Fibroblast of gingiva (primary cell): ENCODE results near the gene SMIM17.
A peak's percentile ranks its signal among the peaks of the same experiment; 100 is the strongest.

Experiments used
- DNase-seq: peaks from one replicate; pipeline ENCODE4 v3.0.0-alpha.2; 2011; ENCODE audit warnings: low read depth

SMIM17 gene

DNA sequence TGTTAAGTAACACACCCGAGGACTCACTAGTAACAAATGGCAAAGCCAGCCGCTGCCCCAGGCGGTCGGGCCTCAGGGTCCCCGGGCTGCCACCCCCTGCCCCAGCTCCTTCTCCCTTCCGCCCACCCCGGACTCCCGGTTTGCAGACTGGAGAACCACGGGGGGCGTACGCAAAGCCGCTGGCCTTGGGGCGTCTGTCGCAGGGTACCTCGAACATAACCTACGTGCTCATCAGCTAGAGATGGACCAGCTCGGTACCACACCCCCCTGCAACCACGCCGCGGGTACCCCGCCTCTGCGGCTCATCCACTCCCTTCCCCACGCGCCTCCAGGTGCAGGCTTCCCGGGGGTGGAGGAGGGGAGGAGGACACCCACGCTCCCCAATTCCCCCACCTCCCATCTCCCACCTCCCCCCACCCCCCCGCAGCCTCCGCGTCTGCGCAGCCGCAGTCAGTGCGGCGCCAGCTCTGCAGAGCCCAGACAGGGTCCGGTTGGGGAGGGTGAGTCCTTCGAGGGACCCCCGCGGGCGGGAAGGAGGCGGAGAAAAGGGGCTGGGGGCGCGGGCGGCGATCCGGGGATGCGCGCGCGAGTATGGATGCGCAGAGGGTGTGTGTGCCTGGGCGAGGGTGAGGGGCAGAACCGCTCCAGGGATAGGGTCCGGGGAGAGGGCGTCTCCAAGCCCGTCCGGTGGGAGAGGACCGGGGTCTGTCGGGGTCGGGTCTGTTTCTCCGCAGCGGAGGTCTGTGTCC lies at the start of gene SMIM17:
Gene SMIM17, plus strand, starts transcription at position 449 of the 749 bp plus-strand sequence. CDS start 2,509 bp downstream, outside the sequence.
- DNase-seq = no peak

GRCh38 chr19:56594446-56594782 lies 48.5 kb upstream of the SMIM17 start:
- no peak for DNase-seq

GRCh38 chr19:56594783-56595547 lies 48.0 kb upstream of the SMIM17 start, which contains the start of gene ZNF71:
Gene ZNF71 (plus strand): TSS chr19:56595302. CDS start chr19:56601559, 6,257 bp downstream.
- peak; percentile 85 for DNase-seq

DNA sequence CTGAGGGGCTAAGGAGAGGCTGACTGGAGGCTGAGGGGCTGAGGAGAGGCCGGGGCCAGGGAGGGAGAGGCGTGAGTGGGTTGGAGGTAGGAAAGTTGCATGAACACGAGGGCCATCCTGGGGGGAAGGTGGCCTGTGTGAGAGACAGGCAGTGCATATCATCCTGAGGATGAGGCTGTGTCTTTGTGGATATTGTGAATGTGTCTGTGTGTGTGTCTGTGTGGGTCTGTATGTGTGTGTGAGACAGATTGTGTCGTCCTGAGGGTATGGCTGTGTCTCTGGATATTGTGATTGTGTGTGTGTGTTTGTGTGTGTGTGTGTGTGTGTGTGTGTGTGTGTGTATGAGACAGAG lies 47.4 kb upstream of the SMIM17 start:
- DNase-seq = peak; percentile 5

- DNase-seq = no peak
These were observed 46.3 kb upstream of the SMIM17 start for GRCh38 chr19:56596676-56597075.

GRCh38 chr19:56597696-56598095 lies 45.3 kb upstream of the SMIM17 start:
- no peak for DNase-seq

GRCh38 chr19:56601375-56601774 lies 41.6 kb upstream of the SMIM17 start:
- no peak for DNase-seq

DNA sequence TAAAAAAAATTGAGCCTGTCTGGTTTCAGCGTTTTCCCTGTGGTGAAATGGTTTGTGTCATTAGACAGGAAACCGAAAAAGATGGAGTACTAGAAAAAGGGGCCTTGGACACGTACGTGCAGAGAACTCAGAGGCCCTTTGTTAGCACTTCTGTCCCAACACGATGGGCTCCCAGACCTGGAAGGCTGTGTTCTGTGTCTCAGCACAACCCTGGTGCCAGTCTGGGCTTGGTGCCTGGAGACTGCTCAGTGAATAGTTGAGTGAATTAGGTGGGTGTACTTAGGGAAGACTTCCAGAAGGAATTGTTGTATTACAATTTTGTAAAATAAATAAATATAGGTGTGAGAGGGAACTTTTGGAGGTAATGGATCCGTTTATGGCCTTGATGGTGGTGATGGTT lies 39.1 kb upstream of the SMIM17 start:
- DNase-seq = no peak

GRCh38 chr19:56608274-56608964 lies 34.5 kb upstream of the SMIM17 start:
- no peak for DNase-seq

DNA sequence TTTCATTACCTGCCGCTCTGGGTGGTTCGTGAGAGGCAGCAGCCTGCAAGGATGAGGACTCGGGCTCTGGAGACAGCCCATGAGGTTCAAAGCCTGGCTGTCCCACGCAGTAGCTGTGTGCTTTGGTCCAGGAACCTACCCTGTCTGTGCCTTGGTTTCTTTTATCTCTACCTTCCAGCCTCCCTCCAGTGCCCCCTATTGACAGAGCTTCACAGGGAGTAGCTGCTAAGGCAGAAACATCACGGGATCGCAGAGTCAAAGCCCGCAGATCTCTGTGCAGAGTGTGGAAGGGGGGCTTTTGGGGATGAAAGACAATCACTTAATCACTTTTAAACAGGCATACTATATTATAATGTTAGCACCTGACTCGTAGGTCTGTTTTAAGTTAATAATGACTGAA lies 31.7 kb upstream of the SMIM17 start:
- no peak for DNase-seq

DNA sequence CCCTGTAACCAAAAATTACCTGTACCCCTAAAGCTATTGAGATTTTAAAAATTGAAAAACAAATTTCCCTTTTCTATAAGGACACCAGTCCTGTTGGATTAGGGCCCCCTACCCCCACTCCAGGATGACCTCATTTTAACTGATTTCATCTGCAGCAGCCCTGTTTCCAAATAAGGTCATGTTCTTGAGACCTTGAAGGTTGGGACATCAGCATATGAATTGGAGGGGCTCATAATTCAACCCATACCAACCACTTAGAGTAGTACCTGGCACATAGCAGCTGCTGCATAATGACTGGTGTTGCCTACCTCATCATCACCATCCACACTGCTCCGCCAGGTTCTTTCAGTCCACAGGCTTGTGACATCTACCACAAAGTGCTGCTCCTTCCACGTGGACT lies 30.2 kb upstream of the SMIM17 start:
- no peak for DNase-seq

DNA sequence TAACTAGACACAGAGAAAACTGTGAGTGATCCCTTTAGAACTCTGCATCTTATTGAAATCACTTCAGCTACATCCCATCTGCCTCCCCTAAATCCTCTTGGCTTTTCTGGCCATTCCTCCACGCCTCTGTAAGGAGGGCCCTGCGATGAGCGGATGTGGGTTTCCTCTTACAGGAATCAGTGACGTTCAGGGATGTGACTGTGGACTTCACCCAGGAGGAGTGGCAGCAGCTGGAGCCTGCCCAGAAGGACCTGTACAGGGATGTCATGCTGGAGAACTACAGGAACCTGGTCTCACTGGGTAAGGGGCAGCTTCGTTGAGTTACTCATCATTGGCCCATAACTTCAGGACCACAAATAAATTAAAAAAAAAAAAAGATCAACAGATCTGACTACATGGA lies 29.3 kb upstream of the SMIM17 start:
- no peak for DNase-seq

DNA sequence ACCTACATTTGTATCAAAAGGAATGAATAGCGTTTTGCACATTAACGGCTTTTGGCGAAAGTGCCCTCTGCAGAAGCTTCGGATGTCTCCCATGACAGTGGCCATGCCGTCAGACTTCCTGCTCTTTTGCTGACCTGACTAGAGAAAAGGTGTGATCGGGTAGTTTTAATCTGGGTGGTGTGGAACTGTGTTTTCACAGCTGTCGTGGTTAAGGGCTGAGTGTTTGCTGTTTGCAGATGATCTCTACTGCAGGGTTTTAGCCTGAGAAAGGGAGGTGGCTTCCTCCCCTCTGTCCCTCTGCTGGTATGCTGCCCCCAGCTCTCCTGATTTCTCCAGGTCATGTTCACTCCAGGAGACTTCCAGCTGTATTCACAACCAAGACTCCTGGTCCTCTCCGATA lies 25.4 kb upstream of the SMIM17 start:
- DNase-seq = no peak

- DNase-seq = no peak
These were observed 23.8 kb upstream of the SMIM17 start for GRCh38 chr19:56619121-56619520.

DNA sequence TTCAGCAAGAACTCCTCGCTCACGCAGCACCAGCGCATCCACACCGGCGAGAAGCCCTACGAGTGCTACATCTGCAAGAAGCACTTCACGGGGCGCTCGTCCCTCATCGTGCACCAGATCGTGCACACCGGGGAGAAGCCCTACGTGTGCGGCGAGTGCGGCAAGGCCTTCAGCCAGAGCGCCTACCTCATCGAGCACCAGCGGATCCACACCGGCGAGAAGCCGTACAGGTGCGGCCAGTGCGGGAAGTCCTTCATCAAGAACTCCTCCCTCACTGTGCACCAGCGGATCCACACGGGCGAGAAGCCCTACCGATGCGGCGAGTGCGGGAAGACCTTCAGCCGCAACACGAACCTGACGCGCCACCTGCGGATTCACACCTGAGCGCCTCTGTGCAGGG lies 20.6 kb upstream of the SMIM17 start:
- no peak for DNase-seq

DNA sequence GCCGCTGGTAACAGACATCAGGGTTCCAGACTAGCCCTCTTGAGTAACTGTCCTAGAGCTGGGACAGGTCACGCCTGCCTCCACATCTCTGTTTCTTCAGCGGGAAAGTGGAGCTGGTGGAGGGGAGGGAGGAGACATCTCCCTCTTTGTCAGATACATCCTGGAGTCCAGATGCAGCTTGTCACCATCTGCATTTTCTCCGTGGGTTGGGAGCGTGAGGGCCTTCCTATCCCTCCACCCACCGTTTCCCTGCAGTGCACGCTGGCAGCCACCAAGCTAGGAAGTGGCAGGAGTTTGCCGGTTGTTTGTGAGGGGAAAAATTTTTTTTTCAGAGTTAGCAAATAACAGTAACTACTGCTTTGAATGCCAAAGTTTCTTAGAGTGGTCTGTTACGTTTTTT lies 20.0 kb upstream of the SMIM17 start:
- DNase-seq = no peak

GRCh38 chr19:56625708-56626107 lies 17.3 kb upstream of the SMIM17 start:
- no peak for DNase-seq

GRCh38 chr19:56633021-56633420 lies 9.9 kb upstream of the SMIM17 start:
- DNase-seq = no peak

DNA sequence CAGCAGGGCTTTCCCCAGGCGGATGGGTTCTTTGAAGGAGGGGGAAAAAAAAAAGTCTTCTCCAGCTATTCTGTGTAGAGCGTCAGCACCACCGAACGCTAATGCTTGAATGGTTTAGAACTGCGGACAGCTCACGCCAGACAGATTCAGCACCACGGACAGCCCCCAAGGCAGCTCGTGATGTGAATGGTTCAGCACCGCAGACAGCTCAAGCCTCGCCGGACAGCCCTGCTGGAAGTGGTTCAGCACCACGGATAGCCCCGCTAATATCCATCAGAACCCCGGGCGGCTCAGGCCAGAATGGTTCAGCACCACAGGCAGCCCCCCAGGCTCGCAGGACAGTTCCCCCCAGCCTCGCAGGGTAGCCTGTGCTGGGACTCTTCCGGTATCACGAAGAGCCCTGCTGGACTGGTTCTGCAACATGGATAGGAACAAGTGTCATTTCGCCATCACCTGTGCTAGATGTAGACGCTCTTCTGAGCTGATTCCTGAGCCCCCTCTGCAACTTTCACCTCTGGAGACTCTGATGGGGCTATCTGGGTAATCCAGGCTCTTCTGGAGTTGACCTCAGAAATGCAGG lies 4.9 kb upstream of the SMIM17 start:
- peak; percentile 41 for DNase-seq

DNA sequence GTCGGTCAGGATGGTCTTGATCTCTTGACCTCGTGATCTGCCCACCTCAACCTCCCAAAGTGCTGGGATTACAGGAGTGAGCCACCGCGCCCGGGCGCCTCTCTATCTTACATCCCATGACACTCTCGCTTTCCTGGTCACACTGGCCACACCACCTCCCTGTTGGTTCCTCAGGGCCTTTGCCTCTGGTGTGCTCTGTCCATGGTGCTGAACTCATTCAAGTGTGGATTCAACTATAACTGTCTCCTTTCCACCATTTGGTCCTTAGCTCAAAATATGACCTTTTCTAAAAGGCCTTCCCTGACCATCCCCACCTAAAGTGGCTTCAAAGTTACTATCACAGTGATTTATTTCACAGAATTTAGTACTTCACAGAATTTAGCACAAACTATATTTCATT lies 3.7 kb upstream of the SMIM17 start:
- DNase-seq = no peak

- no peak for DNase-seq
These were observed 549 bp downstream of the SMIM17 start for GRCh38 chr19:56643460-56643955.

- DNase-seq = no peak
These were observed 11.2 kb downstream of the SMIM17 start for GRCh38 chr19:56654151-56654550.
